ENCODE data around the gene RAB3IL1.

DNA sequence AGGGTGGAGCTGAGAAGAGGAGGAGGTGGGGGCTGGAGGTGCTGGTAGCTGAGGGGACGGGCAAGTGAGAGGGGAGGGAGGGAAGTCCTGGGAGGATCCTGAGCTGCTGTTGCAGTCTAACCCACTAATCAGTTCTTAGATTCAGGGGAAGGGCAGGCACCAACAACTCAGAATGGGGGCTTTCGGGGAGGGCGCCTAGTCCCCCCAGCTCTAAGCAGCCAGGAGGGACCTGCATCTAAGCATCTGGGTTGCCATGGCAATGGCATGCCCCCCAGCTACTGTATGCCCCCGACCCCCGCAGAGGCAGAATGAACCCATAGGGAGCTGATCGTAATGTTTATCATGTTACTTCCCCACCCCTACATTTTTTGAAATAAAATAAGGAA, 50.4 kb downstream of the RAB3IL1 start:
- TF ChIP-seq POLR2AphosphoS5 (IDR thresholded peaks at IDR 0.05; ENCODE audit: borderline replicate concordance, low read depth, low read length) (no peak), EZH2 (IDR thresholded peaks at IDR 0.05) (no peak), FOXP2 (optimal IDR thresholded peaks at IDR 0.05; ENCODE audit: control extremely low read depth, extremely low read length, insufficient read depth) (no peak)

Data from SK-N-MC (cell line).